Endothelial cell of umbilical vein (primary cell): ENCODE data around the gene CYP17A1.

Source experiments
- CTCF ChIP-seq, 2 donors: IDR thresholded peaks; 1 replicate in 1 of 2; 2 replicates in 1 of 2; pipeline ENCODE4 v1.5.1; 2011; ENCODE audit warnings: low read length in 2 of 2, mild to moderate bottlenecking in 2 of 2, moderate library complexity in 2 of 2, control low read depth in 1 of 2, inconsistent platforms in 1 of 2, low read depth in 1 of 2; ENCODE audit not compliant: insufficient read depth in 1 of 2; ENCODE audit errors: extremely low read depth in 1 of 2
- EZH2 ChIP-seq: IDR thresholded peaks from 2 replicates; pipeline ENCODE4 v1.6.1; 2012; ENCODE audit warnings: borderline replicate concordance, low read depth, mild to moderate bottlenecking, moderate library complexity, low read length, inconsistent platforms; ENCODE audit not compliant: severe bottlenecking
- POLR2A ChIP-seq: IDR thresholded peaks from 2 replicates; pipeline ENCODE4 v1.6.1; 2012; ENCODE audit warnings: low read depth, mild to moderate bottlenecking, control low read depth, low read length

DNA sequence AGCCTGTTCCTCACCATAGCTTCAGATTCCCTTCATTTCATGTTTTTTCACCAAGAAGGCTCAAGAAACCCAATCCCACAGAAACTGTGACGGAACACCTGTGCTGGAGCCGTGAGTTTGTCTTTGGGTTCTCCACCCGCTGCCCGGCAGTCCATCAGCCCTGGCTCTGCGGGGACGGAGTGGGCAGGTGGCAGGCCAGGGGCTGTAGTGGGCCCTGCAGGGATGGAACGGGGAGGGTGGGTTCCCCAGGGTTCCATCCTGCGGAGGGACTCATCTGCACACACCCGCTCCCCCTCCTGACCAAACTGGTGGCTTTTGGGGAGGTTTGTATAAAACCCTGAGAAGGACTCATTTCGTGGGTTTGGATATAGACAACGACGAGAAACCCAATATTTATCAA is 15.0 kb downstream of the CYP17A1 start:
- no peak for TF ChIP-seq CTCF (IDR thresholded peaks at IDR 0.05; ENCODE audit: extremely low read depth in 1 of 2, insufficient read depth in 1 of 2, low read depth in 1 of 2, low read length in 2 of 2)
- no peak for TF ChIP-seq POLR2A
- no peak for TF ChIP-seq EZH2
